Pancreas (tissue), 10 donors: ENCODE data around the gene TRMT10B. TPM values are rescaled to one million over a fixed set of nuclear protein-coding genes. Genes with fewer than 3 reads are reported as not detected.
"Not testable (repeated sequence)": the region's sequence is repeated elsewhere in the genome, so short reads cannot be mapped to it uniquely, and the experiment has no call there.

Experiments used
- ATAC-seq, 4 donors: fragments of 200-7000 bp; cut with Tn5 transposase; one replicate each; pipeline versions ENCODE4 v1.8.0 to v1.9.1; 2020; ENCODE audit warnings: mild to moderate bottlenecking in 4 of 4, moderate library complexity in 4 of 4
- DNase-seq, 6 donors: peaks; one replicate each; pipeline ENCODE4 v3.0.0-alpha.2; 2020
- FAIRE-seq: peaks from 2 replicates; lab custom pipeline; 2012; peaks lifted over from hg19 to GRCh38; lab: Jason Lieb, UNC
- H3K27ac ChIP-seq, 4 donors: fragments of 200-600 bp; sonication (generic); 1 replicate in 3 of 4; 2 replicates in 1 of 4; pipeline versions ENCODE4 v1.5.0 to v1.8.0; 2020
- H3K27me3 ChIP-seq, 4 donors: fragments of 200-600 bp; one replicate each; pipeline ENCODE4 v1.8.0; 2021
- H3K36me3 ChIP-seq, 3 donors: fragments of 200-600 bp; sonication (generic) in 1 of 3; one replicate each; pipeline versions ENCODE4 v1.5.0 to v1.8.0; 2020 to 2021
- H3K4me1 ChIP-seq, 3 donors: fragments of 200-600 bp; one replicate each; pipeline ENCODE4 v1.8.0; 2021
- H3K4me3 ChIP-seq, 4 donors: fragments of 200-600 bp; sonication (generic) in 2 of 4; one replicate each; pipeline versions ENCODE4 v1.5.0 to v1.8.0; 2020 to 2021
- H3K9me3 ChIP-seq, 4 donors: fragments of 200-600 bp; one replicate each; pipeline ENCODE4 v1.8.0; 2021
- CTCF ChIP-seq, 4 donors: fragments of 200-600 bp; sonication (generic) in 3 of 4; IDR thresholded peaks; one replicate each; pipeline versions ENCODE4 v1.5.0 to v1.8.0; 2021; ENCODE audit warnings: antibody characterized with exemption in 4 of 4
- WGBS, 2 donors: extraction: QIAGEN DNeasy Blood & Tissue Kit; methylation state at CpG; one replicate each; pipeline ENCODE4 v1.1.7; 2013; 5-methylcytosine and 5-hydroxymethylcytosine counted together
- intact Hi-C, 3 donors: fragments of 100-400 bp; cut with DNase I; formaldehyde crosslinking; loops; one replicate each; pipeline versions ENCODE4 v1.11.1 to v1.14.2; 2022
- polyA plus RNA-seq, 2 donors: library from polyadenylated mRNA; stranded (reverse); fragments of 200-250 nt; gene quantifications; one replicate each; pipeline ENCODE4 v1.2.3, GENCODE V29; 2013
- total RNA-seq, 6 donors: library from RNA; stranded (reverse); fragmentation: NEBNext Ultra II Directional in 4 of 6; extraction: Animal tissue kit (Norgen Biotek cat#: 25700) in 4 of 6; gene quantifications; one replicate each; pipeline versions ENCODE4 v1.2.1 to v1.2.4, GENCODE V29; 2021 to 2023
- donor health status: healthy with polysubstance abuse.
- donor health status: DM: no; HTN: no; CAD: no; lungs with moderate emphysema.
- donor health status: DM: no; HTN: no; CAD: no.
- donor health status: control.
- donor health status: control.
- donor health status: Bipolar disorder and iron deficiency.
- donor health status: DM: yes; HTN: yes; CAD: no.
- donor health status: DM: no; HTN: no; CAD: no.
- donor health status: DM: no; HTN: no; CAD: no.
- donor health status: DM: yes; HTN: yes; CAD: no.

TRMT10B gene
- total and polyA plus RNA-seq, 8 donors, result 4.0 to 8.8 (median 5.6) TPM

- H3K36me3 ChIP-seq, result no peaks in the 10 kb centered on the region
- no peak overlapping the region for H3K27ac ChIP-seq
- no peak overlapping the region for H3K4me3 ChIP-seq
- FAIRE-seq, result no peak
- H3K9me3 ChIP-seq, result no peaks in the 10 kb centered on the region
- intact Hi-C loops, result no loop called here
- peak in 2 of 4 donors; percentile 36 to 38 for ATAC-seq
- 14 to 20% methylated on average over 2 of the region's 2 CpGs for WGBS, 2 donors
- H3K4me1 ChIP-seq, result peaks cover 0 to 11% (median 0%) of the 10 kb centered on the region in 3 donors
- H3K27me3 ChIP-seq, result no peaks in the 10 kb centered on the region
- DNase-seq, result no peak
- TF ChIP-seq CTCF (IDR thresholded peaks at IDR 0.05), result no peak
Measured at GRCh38 chr9:37818849-37819248, 65.2 kb downstream of the TRMT10B start.

GRCh38 chr9:37820142-37820541 is 66.5 kb downstream of the TRMT10B start:
- H3K4me3 ChIP-seq, result no peak overlapping the region
- DNase-seq (no peak), ATAC-seq (no peak), FAIRE-seq (no peak)
- intact Hi-C loops, result no loop called here
- H3K27me3 ChIP-seq, result no peaks in the 10 kb centered on the region
- no peak overlapping the region for H3K27ac ChIP-seq
- H3K36me3 ChIP-seq, result no peaks in the 10 kb centered on the region
- H3K9me3 ChIP-seq, result no peaks in the 10 kb centered on the region
- peaks cover 0 to 11% (median 0%) of the 10 kb centered on the region in 3 donors for H3K4me1 ChIP-seq
- no peak for TF ChIP-seq CTCF (IDR thresholded peaks at IDR 0.05)
- WGBS, 2 donors, result 88 to 91% methylated on average over 5 of the region's 5 CpGs

GRCh38 chr9:37825174-37825573 is 71.6 kb downstream of the TRMT10B start:
- WGBS, 2 donors, result 86 to 99% methylated on average over 2 of the region's 2 CpGs
- H3K27me3 ChIP-seq, DNase-seq, H3K27ac ChIP-seq, H3K4me3 ChIP-seq, H3K36me3 ChIP-seq, ATAC-seq, FAIRE-seq, H3K9me3 ChIP-seq, intact Hi-C loops: not testable (repeated sequence)
- peaks cover 0 to 13% (median 13%) of the 10 kb centered on the region in 3 donors for H3K4me1 ChIP-seq

GRCh38 chr9:37827483-37828165 is 74.0 kb downstream of the TRMT10B start:
- H3K4me3 ChIP-seq, result no peak overlapping the region
- peaks cover 0 to 13% (median 13%) of the 10 kb centered on the region in 3 donors for H3K4me1 ChIP-seq
- no peaks in the 10 kb centered on the region for H3K36me3 ChIP-seq
- FAIRE-seq (no peak), ATAC-seq (peak; percentile 91 to 96 (median 95)), DNase-seq (peak in 4 of 6 donors; percentile 53 to 79 (median 78))
- 77 to 79% methylated on average over 4 of the region's 4 CpGs for WGBS, 2 donors
- no peaks in the 10 kb centered on the region for H3K27me3 ChIP-seq
- no peaks in the 10 kb centered on the region for H3K9me3 ChIP-seq
- intact Hi-C loops, result no loop called here
- H3K27ac ChIP-seq, result peak overlapping the region in 2 of 4 donors; percentile 84 to 87
- TF ChIP-seq CTCF (IDR thresholded peaks at IDR 0.05), result no peak

Other genes starting within 250 kb of the TRMT10B start
- 1 to 10 TPM; 3.9 to 7.9 (median 6.0) TPM for gene FBXO10, start 177.4 kb upstream of the TRMT10B start, total RNA-seq
- 1 to 10 TPM; 6.1 to 6.2 TPM for gene FBXO10, start 177.4 kb upstream of the TRMT10B start, polyA plus RNA-seq
- gene TOMM5, start 161.2 kb upstream of the TRMT10B start, total RNA-seq, result 10 to 100 TPM; 22.8 to 40.3 (median 33.9) TPM
- gene TOMM5, start 161.2 kb upstream of the TRMT10B start, polyA plus RNA-seq, result 10 to 100 TPM; 54.0 to 59.2 TPM
- gene FRMPD1, start 102.9 kb upstream of the TRMT10B start, total RNA-seq, result under 1 TPM; 0.16 to 0.95 (median 0.45) TPM
- 1 to 10 TPM; 1.2 to 1.5 TPM for gene FRMPD1, start 102.9 kb upstream of the TRMT10B start, polyA plus RNA-seq
- 10 to 100 TPM; 12.3 to 19.9 (median 14.7) TPM for gene EXOSC3, start 31.3 kb downstream of the TRMT10B start, total RNA-seq
- gene EXOSC3, start 31.3 kb downstream of the TRMT10B start, polyA plus RNA-seq, result 10 to 100 TPM in 1 of 2 donors, 1 to 10 TPM in 1; 7.2 to 11.2 TPM
- 10 to 100 TPM; 14.2 to 19.6 (median 16.4) TPM for gene DCAF10, start 47.0 kb downstream of the TRMT10B start, total RNA-seq
- 1 to 10 TPM; 3.9 to 6.6 TPM for gene DCAF10, start 47.0 kb downstream of the TRMT10B start, polyA plus RNA-seq
- gene SLC25A51, start 150.3 kb downstream of the TRMT10B start, total RNA-seq, result 10 to 100 TPM; 11.6 to 19.0 (median 15.0) TPM
- 1 to 10 TPM; 3.1 to 5.1 TPM for gene SLC25A51, start 150.3 kb downstream of the TRMT10B start, polyA plus RNA-seq